Hepatocyte (in vitro differentiated cells): ENCODE measurements around the gene RAP2C.

Experiments
- EZH2 ChIP-seq: fragments of 200-600 bp; sonication (generic); IDR thresholded peaks from 2 replicates; pipeline ENCODE4 v1.6.1; 2016; ENCODE audit warnings: antibody characterized with exemption, mild to moderate bottlenecking, borderline replicate concordance
- TF ChIP-seq, protein P1 (sequence below): fragments of 200-600 bp; sonication (generic); IDR thresholded peaks from 2 replicates; pipeline ENCODE4 v1.5.1; 2016; ENCODE audit warnings: antibody characterized with exemption, mild to moderate bottlenecking; ENCODE audit not compliant: poor library complexity

DNA sequence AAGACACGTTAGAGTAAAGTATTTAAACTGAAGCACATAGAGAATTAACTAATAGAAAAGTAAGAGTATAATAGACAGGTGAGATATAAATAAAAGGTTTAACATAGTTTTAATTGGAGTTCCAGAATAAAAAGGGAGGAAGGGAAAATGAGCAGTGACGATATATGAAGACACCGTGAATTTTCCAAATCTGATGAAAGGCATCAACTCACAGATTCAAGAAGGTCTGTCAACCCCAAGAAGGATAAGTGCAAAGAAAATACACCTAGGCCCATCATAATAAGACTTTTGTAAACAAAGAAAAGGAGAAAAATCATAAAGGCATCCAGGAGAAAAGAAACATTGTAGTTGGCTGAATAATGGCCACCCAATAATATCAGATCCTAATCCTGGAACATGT is 43.9 kb upstream of the RAP2C start:
- TF ChIP-seq, protein P1, sequence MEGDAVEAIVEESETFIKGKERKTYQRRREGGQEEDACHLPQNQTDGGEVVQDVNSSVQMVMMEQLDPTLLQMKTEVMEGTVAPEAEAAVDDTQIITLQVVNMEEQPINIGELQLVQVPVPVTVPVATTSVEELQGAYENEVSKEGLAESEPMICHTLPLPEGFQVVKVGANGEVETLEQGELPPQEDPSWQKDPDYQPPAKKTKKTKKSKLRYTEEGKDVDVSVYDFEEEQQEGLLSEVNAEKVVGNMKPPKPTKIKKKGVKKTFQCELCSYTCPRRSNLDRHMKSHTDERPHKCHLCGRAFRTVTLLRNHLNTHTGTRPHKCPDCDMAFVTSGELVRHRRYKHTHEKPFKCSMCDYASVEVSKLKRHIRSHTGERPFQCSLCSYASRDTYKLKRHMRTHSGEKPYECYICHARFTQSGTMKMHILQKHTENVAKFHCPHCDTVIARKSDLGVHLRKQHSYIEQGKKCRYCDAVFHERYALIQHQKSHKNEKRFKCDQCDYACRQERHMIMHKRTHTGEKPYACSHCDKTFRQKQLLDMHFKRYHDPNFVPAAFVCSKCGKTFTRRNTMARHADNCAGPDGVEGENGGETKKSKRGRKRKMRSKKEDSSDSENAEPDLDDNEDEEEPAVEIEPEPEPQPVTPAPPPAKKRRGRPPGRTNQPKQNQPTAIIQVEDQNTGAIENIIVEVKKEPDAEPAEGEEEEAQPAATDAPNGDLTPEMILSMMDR = no peak
- no peak for TF ChIP-seq EZH2
